Psoas muscle (tissue), 8 donors: Measurements from ENCODE around the gene MUC5B. TPM values are rescaled to one million over a fixed set of nuclear protein-coding genes. Genes with fewer than 3 reads are reported as not detected.

Source experiments
- ATAC-seq, 4 donors: fragments of 200-7000 bp; cut with Tn5 transposase; one replicate each; pipeline ENCODE4 v1.9.1; 2020; ENCODE audit warnings: moderate library complexity in 3 of 4, mild to moderate bottlenecking in 2 of 4
- DNase-seq, 2 donors: peaks; one replicate each; pipeline ENCODE4 v3.0.0-alpha.2; 2020
- H3K27ac ChIP-seq: fragments of 200-600 bp; one replicate; pipeline ENCODE4 v1.8.0; 2022
- H3K27me3 ChIP-seq, 3 donors: fragments of 200-600 bp in 1 of 3; one replicate each; pipeline versions ENCODE4 v1.6.1 to v1.8.0; 2013 to 2022; ENCODE audit warnings: low read length in 2 of 3, mild to moderate bottlenecking in 2 of 3, moderate library complexity in 1 of 3; ENCODE audit not compliant: insufficient read depth in 3 of 3
- H3K36me3 ChIP-seq, 2 donors: fragments of 200-600 bp in 1 of 2; one replicate each; pipeline versions ENCODE4 v1.6.1 to v1.8.0; 2013 to 2022; ENCODE audit warnings: low read depth in 1 of 2, mild to moderate bottlenecking in 1 of 2, moderate library complexity in 1 of 2; ENCODE audit not compliant: insufficient read depth in 1 of 2
- H3K4me1 ChIP-seq: fragments of 200-600 bp; one replicate; pipeline ENCODE4 v1.8.0; 2022
- H3K4me3 ChIP-seq: fragments of 200-600 bp; one replicate; pipeline ENCODE4 v1.8.0; 2022; ENCODE audit warnings: mild to moderate bottlenecking
- H3K9me3 ChIP-seq: fragments of 200-600 bp; one replicate; pipeline ENCODE4 v1.8.0; 2022
- CTCF ChIP-seq: fragments of 200-600 bp; IDR thresholded peaks from one replicate; pipeline ENCODE4 v1.8.0; 2022; ENCODE audit warnings: antibody characterized with exemption
- WGBS, 3 donors: extraction: QIAGEN DNeasy Blood & Tissue Kit; methylation state at CpG; one replicate each; pipeline versions ENCODE4 v1.1.6 to v1.1.7; 2013; 5-methylcytosine and 5-hydroxymethylcytosine counted together
- intact Hi-C, 2 donors: fragments of 100-400 bp; cut with DNase I; formaldehyde crosslinking; loops; one replicate each; pipeline versions ENCODE4 v1.11.0 to v1.14.2; 2022
- polyA plus RNA-seq, 3 donors: library from polyadenylated mRNA; stranded (reverse); fragments of 200-250 nt; gene quantifications; one replicate each; pipeline ENCODE4 v1.2.3, GENCODE V29; 2013
- total RNA-seq, 4 donors: library from RNA; stranded (reverse); fragmentation: NEBNext Ultra II Directional in 2 of 4; extraction: Animal tissue kit (Norgen Biotek cat#: 25700) in 2 of 4; gene quantifications; one replicate each; pipeline versions ENCODE4 v1.2.1 to v1.2.4, GENCODE V29; 2021 to 2023
- donor health status: healthy with polysubstance abuse.
- donor health status: DM: no; HTN: no; CAD: no; lungs with moderate emphysema.
- donor health status: Bipolar disorder and iron deficiency.
- donor health status: healthy.
- donor health status: DM: yes; HTN: yes; CAD: no.
- donor health status: DM: no; HTN: no; CAD: no.
- donor health status: DM: no; HTN: no; CAD: no.
- donor health status: DM: yes; HTN: yes; CAD: no.

Gene MUC5B
- total and polyA plus RNA-seq, 7 donors: under 0.01 to 0.41 (median 0.11) TPM; not detected in 3

DNA sequence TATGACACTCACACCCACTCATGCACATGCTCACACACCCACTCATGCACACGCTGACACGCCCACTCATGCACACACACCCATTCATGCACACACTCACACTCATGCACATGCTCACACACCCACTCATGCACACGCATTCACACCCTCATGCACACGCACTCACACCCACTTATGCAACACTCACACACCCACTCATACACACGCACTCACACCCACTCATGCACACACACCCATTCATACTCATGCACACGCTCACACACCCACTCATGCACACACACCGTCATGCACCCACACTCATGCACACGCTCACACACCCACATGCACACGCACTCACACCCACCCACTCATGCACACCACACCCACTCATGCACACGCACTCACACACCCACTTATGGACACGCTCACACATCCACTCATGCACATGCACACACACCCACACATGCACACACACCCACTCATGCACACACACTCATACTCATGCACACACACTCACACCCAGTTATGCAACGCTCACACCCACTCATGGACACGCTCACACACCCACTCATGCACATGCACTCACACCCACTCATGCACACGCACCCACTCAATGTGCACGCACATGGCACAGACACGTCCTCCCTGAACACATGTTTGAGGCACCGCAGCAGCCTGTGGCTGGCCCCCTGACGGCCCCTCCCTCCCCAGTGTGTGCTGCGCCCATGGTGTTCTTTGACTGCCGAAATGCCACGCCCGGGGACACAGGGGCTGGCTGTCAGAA is 47.2 kb upstream of the MUC5B start:
- DNase-seq: no peak
- 80 to 92% (median 90%) methylated on average over 22 of the region's 22 CpGs for WGBS, 3 donors
- Histone ChIP-seq H3K4me1 (no peaks in the 10 kb centered on the region), H3K9me3 (no peaks in the 10 kb centered on the region), H3K36me3 (no peaks in the 10 kb centered on the region), H3K27me3 (peaks cover 0 to 14% (median 7%) of the 10 kb centered on the region in 3 donors), H3K4me3 (no peak overlapping the region), H3K27ac (no peak overlapping the region)
- no peak for ATAC-seq
- intact Hi-C loops: no loop called here
- no peak for TF ChIP-seq CTCF

- Histone ChIP-seq H3K4me3 (no peak overlapping the region), H3K27ac (no peak overlapping the region), H3K27me3 (peaks cover 0 to 14% (median 7%) of the 10 kb centered on the region in 3 donors), H3K9me3 (no peaks in the 10 kb centered on the region), H3K36me3 (no peaks in the 10 kb centered on the region), H3K4me1 (no peaks in the 10 kb centered on the region)
- DNase-seq (peak in 1 of 2 donors; percentile 38), ATAC-seq (no peak)
- TF ChIP-seq CTCF: no peak
- 77 to 88% (median 88%) methylated on average over 30 to 32 of the region's 32 CpGs for WGBS, 3 donors
- intact Hi-C loops: no loop called here
These were observed 46.4 kb upstream of the MUC5B start for GRCh38 chr11:1176224-1177019.

DNA sequence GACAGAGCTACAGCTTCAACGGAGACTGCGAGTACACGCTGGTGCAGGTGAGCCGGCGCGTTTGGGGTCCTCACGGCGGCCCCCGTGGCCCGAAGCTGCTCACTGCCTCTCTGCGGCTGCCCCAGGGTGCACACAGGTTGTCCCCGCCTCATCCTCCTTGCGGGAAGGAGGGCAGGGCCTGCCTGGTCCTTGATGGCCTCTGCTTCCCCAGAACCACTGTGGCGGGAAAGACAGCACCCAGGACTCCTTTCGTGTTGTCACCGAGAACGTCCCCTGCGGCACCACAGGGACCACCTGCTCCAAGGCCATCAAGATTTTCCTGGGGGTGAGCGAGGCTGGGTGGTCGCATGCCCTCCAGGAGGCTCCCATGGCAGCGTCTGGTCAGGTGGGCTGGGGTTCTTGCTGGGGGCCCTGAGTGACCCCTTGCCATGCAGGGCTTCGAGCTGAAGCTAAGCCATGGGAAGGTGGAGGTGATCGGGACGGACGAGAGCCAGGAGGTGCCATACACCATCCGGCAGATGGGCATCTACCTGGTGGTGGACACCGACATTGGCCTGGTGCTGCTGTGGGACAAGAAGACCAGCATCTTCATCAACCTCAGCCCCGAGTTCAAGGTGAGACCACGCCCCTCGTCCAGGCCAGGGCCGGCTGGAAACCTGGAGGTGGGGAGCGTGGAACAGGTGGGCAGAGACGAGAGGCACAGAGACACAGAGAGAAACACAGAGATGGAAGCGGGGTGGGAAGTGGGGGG is 45.7 kb upstream of the MUC5B start:
- peak in 1 of 2 donors; percentile 34 for DNase-seq
- 84 to 87% (median 85%) methylated on average over 34 of the region's 34 CpGs for WGBS, 3 donors
- intact Hi-C loops: no loop called here
- no peak for ATAC-seq
- no peak for TF ChIP-seq CTCF
- no peak overlapping the region for H3K27ac ChIP-seq
- H3K9me3 ChIP-seq: no peaks in the 10 kb centered on the region
- no peak overlapping the region for H3K4me3 ChIP-seq
- no peaks in the 10 kb centered on the region for H3K4me1 ChIP-seq
- no peaks in the 10 kb centered on the region for H3K36me3 ChIP-seq
- peaks cover 0 to 14% (median 7%) of the 10 kb centered on the region in 3 donors for H3K27me3 ChIP-seq

- 82 to 86% (median 85%) methylated on average over 12 of the region's 12 CpGs for WGBS, 3 donors
- Histone ChIP-seq H3K27ac (no peak overlapping the region), H3K4me3 (no peak overlapping the region), H3K36me3 (no peaks in the 10 kb centered on the region), H3K9me3 (no peaks in the 10 kb centered on the region), H3K4me1 (no peaks in the 10 kb centered on the region), H3K27me3 (peaks cover 0 to 14% (median 7%) of the 10 kb centered on the region in 3 donors)
- TF ChIP-seq CTCF: no peak
- no peak for ATAC-seq
- DNase-seq: no peak
- intact Hi-C loops: no loop called here
These were observed 45.1 kb upstream of the MUC5B start for GRCh38 chr11:1177771-1178090.
